Uterus (tissue), 2 donors: ENCODE measurements around the gene ALOX12B.

Experiments used
- CTCF ChIP-seq, 4 experiments: fragments of 200-600 bp in 2 of 4; fragments of 450-650 bp in 2 of 4; sonication (generic) in 2 of 4; IDR thresholded peaks; one replicate each; pipeline ENCODE4 v1.5.1; 2016 to 2019; ENCODE audit warnings: antibody characterized with exemption in 4 of 4, mild to moderate bottlenecking in 2 of 4, moderate library complexity in 1 of 4
- POLR2A ChIP-seq, 2 donors: fragments of 450-650 bp; IDR thresholded peaks; one replicate each; pipeline ENCODE4 v1.6.1; 2016; ENCODE audit warnings: antibody characterized with exemption in 2 of 2, mild to moderate bottlenecking in 1 of 2, moderate library complexity in 1 of 2

- TF ChIP-seq POLR2A (IDR thresholded peaks at IDR 0.05) (no peak), CTCF (IDR thresholded peaks at IDR 0.05) (no peak)
Measured at GRCh38 chr17:8067806-8068205, 19.7 kb downstream of the ALOX12B start.
